ENCODE results near the gene TTC22.

Gene TTC22

DNA sequence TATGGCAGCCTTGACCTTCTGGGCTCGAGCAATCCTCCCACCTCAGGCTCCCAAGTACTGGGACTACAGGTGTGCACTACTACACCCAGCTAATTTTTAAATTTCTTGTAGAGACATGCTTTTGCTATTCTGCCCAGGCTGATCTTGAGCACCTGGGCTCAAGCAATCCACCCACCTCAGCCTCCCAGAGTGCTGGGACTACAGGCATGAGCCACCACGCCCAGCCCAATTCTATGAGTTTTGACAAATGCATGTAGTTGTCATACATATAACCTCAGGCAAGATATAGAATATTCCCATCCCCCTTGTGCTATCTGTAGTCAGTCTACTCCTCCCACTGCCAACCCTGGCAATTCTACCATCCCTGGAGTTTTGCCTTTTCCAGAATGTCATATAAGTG lies 38.7 kb upstream of the TTC22 start:
- no peak overlapping the region for H3K4me3 ChIP-seq (ENCODE audit: low read depth, low read length)
- WGBS (ENCODE audit: extremely low coverage, insufficient coverage, insufficient read length), result no CpG with 5 or more reads among the region's 2 CpGs
- no peak overlapping the region for H3K14ac ChIP-seq (ENCODE audit: low read length)
- H3K18ac ChIP-seq (ENCODE audit: low read length), result no peak overlapping the region
- H3K9ac ChIP-seq (ENCODE audit: low read length), result no peak overlapping the region
- H3K4ac ChIP-seq (ENCODE audit: low read depth, low read length), result no peak overlapping the region
- no peak for DNase-seq
- no peak overlapping the region for H3K4me2 ChIP-seq (ENCODE audit: low read length)
- no peak overlapping the region for H2BK12ac ChIP-seq (ENCODE audit: low read length)
- peaks cover 2% of the 10 kb centered on the region for H3K9me3 ChIP-seq (ENCODE audit: insufficient read depth, low read depth, low read length)
- H4K91ac ChIP-seq (ENCODE audit: low read depth, low read length), result no peak overlapping the region
- no peak overlapping the region for H4K12ac ChIP-seq (ENCODE audit: low read depth, low read length)
- no peak overlapping the region for H3K23ac ChIP-seq (ENCODE audit: low read length)
- H3K4me1 ChIP-seq (ENCODE audit: control insufficient read depth in 1 of 2, insufficient read depth in 2 of 2, low read length in 2 of 2), result no peaks in the 10 kb centered on the region
- H3K79me1 ChIP-seq (ENCODE audit: low read length), result no peaks in the 10 kb centered on the region
- H2BK120ac ChIP-seq (ENCODE audit: insufficient read depth, low read length, poor library complexity), result no peak overlapping the region
- H2AK5ac ChIP-seq (ENCODE audit: low read length), result no peak overlapping the region
- no peaks in the 10 kb centered on the region for H3K27me3 ChIP-seq (ENCODE audit: insufficient read depth, low read length)
- no peak overlapping the region for H2AFZ ChIP-seq (ENCODE audit: insufficient read depth, low read length, poor library complexity)
- H3K27ac ChIP-seq (ENCODE audit: low read depth, low read length), result no peak overlapping the region
- H4K8ac ChIP-seq (ENCODE audit: low read depth, low read length), result no peak overlapping the region
- H2BK5ac ChIP-seq (ENCODE audit: low read depth, low read length, poor library complexity), result no peak overlapping the region
- H3K36me3 ChIP-seq (ENCODE audit: control insufficient read depth in 1 of 2, insufficient read depth in 2 of 2, low read length in 2 of 2), result no peaks in the 10 kb centered on the region
- H3K79me2 ChIP-seq (ENCODE audit: control insufficient read depth, insufficient read depth, low read length, poor library complexity), result no peaks in the 10 kb centered on the region

DNA sequence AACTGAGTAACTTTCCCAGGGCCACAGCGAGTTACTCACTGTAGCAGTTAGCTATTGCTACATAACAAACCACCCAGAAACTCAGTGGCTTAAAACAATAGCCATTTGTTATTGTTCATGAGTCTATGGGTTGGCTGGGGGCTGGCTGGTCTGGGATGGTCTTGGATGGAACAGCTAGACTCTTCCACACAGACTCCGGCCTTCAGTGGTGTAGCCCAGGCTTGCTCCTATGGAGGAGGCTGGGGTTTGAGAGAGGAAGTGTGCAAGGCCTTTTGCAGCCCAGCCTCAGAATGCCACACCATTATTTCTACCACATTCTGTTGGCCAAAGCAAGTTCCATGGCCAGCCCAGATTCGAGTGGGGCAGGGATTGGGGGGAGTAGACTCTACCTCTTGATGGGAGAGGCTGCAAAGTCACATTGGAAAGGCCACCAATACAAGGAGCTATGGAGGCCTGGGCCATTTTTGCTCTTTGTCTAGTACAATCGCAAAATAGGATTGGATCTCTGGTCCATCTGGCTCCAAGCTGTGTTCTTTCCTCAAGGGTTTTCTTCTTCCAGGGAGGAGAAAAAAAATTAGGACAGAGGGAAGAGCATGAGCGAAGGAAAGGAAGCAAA lies 37.5 kb upstream of the TTC22 start:
- Histone ChIP-seq H2AFZ (ENCODE audit: insufficient read depth, low read length, poor library complexity) (no peak overlapping the region), H3K9me3 (ENCODE audit: insufficient read depth, low read depth, low read length) (peaks cover 2% of the 10 kb centered on the region), H3K9ac (ENCODE audit: low read length) (no peak overlapping the region), H4K12ac (ENCODE audit: low read depth, low read length) (no peak overlapping the region), H3K23ac (ENCODE audit: low read length) (no peak overlapping the region), H3K4ac (ENCODE audit: low read depth, low read length) (no peak overlapping the region), H3K4me1 (ENCODE audit: control insufficient read depth in 1 of 2, insufficient read depth in 2 of 2, low read length in 2 of 2) (no peaks in the 10 kb centered on the region), H4K8ac (ENCODE audit: low read depth, low read length) (no peak overlapping the region), H3K4me2 (ENCODE audit: low read length) (no peak overlapping the region), H3K14ac (ENCODE audit: low read length) (no peak overlapping the region), H3K27me3 (ENCODE audit: insufficient read depth, low read length) (no peaks in the 10 kb centered on the region), H2BK120ac (ENCODE audit: insufficient read depth, low read length, poor library complexity) (no peak overlapping the region), H2AK5ac (ENCODE audit: low read length) (no peak overlapping the region), H3K27ac (ENCODE audit: low read depth, low read length) (no peak overlapping the region), H2BK12ac (ENCODE audit: low read length) (no peak overlapping the region), H3K79me2 (ENCODE audit: control insufficient read depth, insufficient read depth, low read length, poor library complexity) (no peaks in the 10 kb centered on the region), H3K4me3 (ENCODE audit: low read depth, low read length) (no peak overlapping the region), H4K91ac (ENCODE audit: low read depth, low read length) (no peak overlapping the region), H3K18ac (ENCODE audit: low read length) (no peak overlapping the region), H3K36me3 (ENCODE audit: control insufficient read depth in 1 of 2, insufficient read depth in 2 of 2, low read length in 2 of 2) (no peaks in the 10 kb centered on the region), H2BK5ac (ENCODE audit: low read depth, low read length, poor library complexity) (no peak overlapping the region), H3K79me1 (ENCODE audit: low read length) (no peaks in the 10 kb centered on the region)
- no CpG with 5 or more reads among the region's 5 CpGs for WGBS (ENCODE audit: extremely low coverage, insufficient coverage, insufficient read length)
- DNase-seq, result no peak

DNA sequence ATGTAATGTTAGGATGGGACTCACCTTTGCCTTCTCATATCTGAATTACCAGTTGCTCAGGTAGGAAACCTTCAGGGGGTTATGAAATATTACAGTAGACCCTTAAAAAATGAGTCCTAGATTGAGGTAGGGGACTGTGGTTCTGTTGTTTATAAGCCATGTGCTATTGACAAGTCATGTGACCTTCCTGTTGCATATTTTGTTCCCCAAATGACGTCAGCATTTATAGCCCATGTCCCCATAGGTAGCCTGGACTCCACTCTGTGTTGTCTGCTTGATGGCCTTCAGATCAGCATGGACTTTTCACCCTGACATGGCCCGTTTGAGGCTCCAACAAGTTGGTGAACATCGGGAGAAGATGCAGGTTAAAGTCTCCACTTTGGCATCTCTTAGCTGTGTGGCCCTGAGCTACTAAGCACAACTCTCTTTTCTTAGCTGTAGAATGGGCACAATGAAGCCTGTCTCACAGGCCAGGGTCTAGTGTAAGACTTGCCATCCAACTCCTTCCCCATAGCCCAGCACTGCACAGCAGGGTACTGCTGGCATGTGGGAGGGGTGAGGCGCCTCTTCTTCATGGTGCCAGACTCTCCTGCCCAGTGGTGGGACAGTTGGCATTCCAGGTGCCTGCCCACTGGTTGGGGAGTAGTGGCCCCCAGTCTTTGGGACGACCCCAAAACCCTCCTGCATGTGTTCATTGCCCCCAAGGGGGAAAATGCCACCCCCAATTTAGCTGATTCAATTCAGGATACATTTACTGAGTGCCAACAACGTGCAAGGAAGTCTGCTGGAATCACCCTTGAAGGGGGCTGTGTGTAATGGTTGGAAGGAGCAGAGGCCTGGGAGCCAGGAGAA lies 36.1 kb upstream of the TTC22 start:
- Histone ChIP-seq H3K4ac (ENCODE audit: low read depth, low read length) (no peak overlapping the region), H2BK120ac (ENCODE audit: insufficient read depth, low read length, poor library complexity) (no peak overlapping the region), H4K8ac (ENCODE audit: low read depth, low read length) (no peak overlapping the region), H2BK5ac (ENCODE audit: low read depth, low read length, poor library complexity) (no peak overlapping the region), H3K36me3 (ENCODE audit: control insufficient read depth in 1 of 2, insufficient read depth in 2 of 2, low read length in 2 of 2) (no peaks in the 10 kb centered on the region), H2BK12ac (ENCODE audit: low read length) (no peak overlapping the region), H3K27me3 (ENCODE audit: insufficient read depth, low read length) (no peaks in the 10 kb centered on the region), H3K4me2 (ENCODE audit: low read length) (no peak overlapping the region), H2AFZ (ENCODE audit: insufficient read depth, low read length, poor library complexity) (no peak overlapping the region), H3K27ac (ENCODE audit: low read depth, low read length) (no peak overlapping the region), H3K9ac (ENCODE audit: low read length) (no peak overlapping the region), H3K23ac (ENCODE audit: low read length) (no peak overlapping the region), H3K79me2 (ENCODE audit: control insufficient read depth, insufficient read depth, low read length, poor library complexity) (no peaks in the 10 kb centered on the region), H3K4me3 (ENCODE audit: low read depth, low read length) (no peak overlapping the region), H4K12ac (ENCODE audit: low read depth, low read length) (no peak overlapping the region), H3K79me1 (ENCODE audit: low read length) (no peaks in the 10 kb centered on the region), H3K18ac (ENCODE audit: low read length) (no peak overlapping the region), H3K9me3 (ENCODE audit: insufficient read depth, low read depth, low read length) (peaks cover 2% of the 10 kb centered on the region), H4K91ac (ENCODE audit: low read depth, low read length) (no peak overlapping the region), H3K4me1 (ENCODE audit: control insufficient read depth in 1 of 2, insufficient read depth in 2 of 2, low read length in 2 of 2) (no peaks in the 10 kb centered on the region), H3K14ac (ENCODE audit: low read length) (no peak overlapping the region), H2AK5ac (ENCODE audit: low read length) (no peak overlapping the region)
- no peak for DNase-seq
- WGBS (ENCODE audit: extremely low coverage, insufficient coverage, insufficient read length), result no CpG with 5 or more reads among the region's 6 CpGs

DNA sequence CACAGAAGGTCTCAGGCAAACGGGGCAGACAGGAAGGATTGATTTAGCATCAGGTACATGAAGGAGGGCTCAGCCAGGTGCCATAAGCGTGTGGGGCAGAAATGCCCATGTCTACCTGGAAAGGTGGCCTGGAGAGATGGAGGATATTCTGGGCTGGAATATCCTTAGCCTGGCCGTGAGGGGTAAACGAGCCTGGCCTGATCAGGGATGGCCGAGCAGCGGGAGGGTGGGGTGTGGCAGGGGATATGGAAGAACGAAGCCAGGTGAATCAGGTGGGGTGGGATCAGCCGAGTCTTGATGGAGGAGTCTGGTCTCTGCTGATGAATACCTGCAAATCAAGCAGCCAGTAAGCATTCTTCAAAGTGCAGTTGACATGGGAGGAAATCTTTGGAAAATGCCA lies 35.5 kb upstream of the TTC22 start:
- WGBS (ENCODE audit: extremely low coverage, insufficient coverage, insufficient read length), result no CpG with 5 or more reads among the region's 8 CpGs
- Histone ChIP-seq H3K4me3 (ENCODE audit: low read depth, low read length) (no peak overlapping the region), H2BK120ac (ENCODE audit: insufficient read depth, low read length, poor library complexity) (no peak overlapping the region), H4K12ac (ENCODE audit: low read depth, low read length) (no peak overlapping the region), H3K14ac (ENCODE audit: low read length) (no peak overlapping the region), H3K79me2 (ENCODE audit: control insufficient read depth, insufficient read depth, low read length, poor library complexity) (no peaks in the 10 kb centered on the region), H3K4me1 (ENCODE audit: control insufficient read depth in 1 of 2, insufficient read depth in 2 of 2, low read length in 2 of 2) (no peaks in the 10 kb centered on the region), H2BK12ac (ENCODE audit: low read length) (no peak overlapping the region), H3K9me3 (ENCODE audit: insufficient read depth, low read depth, low read length) (peaks cover 2% of the 10 kb centered on the region), H4K91ac (ENCODE audit: low read depth, low read length) (no peak overlapping the region), H3K4ac (ENCODE audit: low read depth, low read length) (no peak overlapping the region), H3K9ac (ENCODE audit: low read length) (no peak overlapping the region), H3K27me3 (ENCODE audit: insufficient read depth, low read length) (no peaks in the 10 kb centered on the region), H3K36me3 (ENCODE audit: control insufficient read depth in 1 of 2, insufficient read depth in 2 of 2, low read length in 2 of 2) (no peaks in the 10 kb centered on the region), H3K27ac (ENCODE audit: low read depth, low read length) (no peak overlapping the region), H4K8ac (ENCODE audit: low read depth, low read length) (no peak overlapping the region), H3K79me1 (ENCODE audit: low read length) (no peaks in the 10 kb centered on the region), H3K4me2 (ENCODE audit: low read length) (no peak overlapping the region), H3K18ac (ENCODE audit: low read length) (no peak overlapping the region), H2AK5ac (ENCODE audit: low read length) (no peak overlapping the region), H3K23ac (ENCODE audit: low read length) (no peak overlapping the region), H2BK5ac (ENCODE audit: low read depth, low read length, poor library complexity) (no peak overlapping the region), H2AFZ (ENCODE audit: insufficient read depth, low read length, poor library complexity) (no peak overlapping the region)
- no peak for DNase-seq
